Measurements from ENCODE around the gene RXRA. TPM values are rescaled to one million over a fixed set of nuclear protein-coding genes. Genes with fewer than 3 reads are reported as not detected.

Gene RXRA
- total and polyA plus RNA-seq, 2 donors (not counting 1 experiment from before 2014, with no cell fraction given) = 2.6 to 6.8 TPM

DNA sequence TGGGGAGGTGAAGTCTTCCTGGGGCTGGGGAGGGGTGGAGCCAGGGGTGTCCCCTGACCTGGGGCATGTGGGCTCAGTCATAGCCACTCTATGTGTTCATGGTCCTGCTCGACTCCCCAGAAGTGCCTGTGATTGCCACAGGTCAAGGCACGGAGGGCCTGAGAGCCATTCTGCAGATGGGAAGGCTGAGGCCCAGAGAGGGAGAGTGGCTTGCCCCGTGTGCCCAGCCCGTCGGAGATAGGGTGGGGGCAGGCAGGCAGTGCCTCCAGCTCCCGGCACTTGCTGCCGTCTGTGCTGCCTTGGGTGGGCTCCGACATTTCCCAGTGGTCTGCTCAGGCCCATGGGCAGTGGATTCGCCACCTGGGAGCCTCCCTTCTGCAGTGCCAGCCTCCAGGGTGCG is 74.0 kb downstream of the RXRA start:
- no peak overlapping the region for H2AFZ ChIP-seq (ENCODE audit: insufficient read depth, low read depth, low read length, poor library complexity, severe bottlenecking)
- H3K4me2 ChIP-seq (replicated peaks; ENCODE audit: low read depth, low read length, poor library complexity, severe bottlenecking) = no peak overlapping the region
- no peak overlapping the region for H3K27ac ChIP-seq (ENCODE audit: low read length in 2 of 2)
- H4K20me1 ChIP-seq (ENCODE audit: control insufficient read depth, insufficient read depth, low read length, poor library complexity, severe bottlenecking) = peaks cover 21% of the 10 kb centered on the region
- no peaks in the 10 kb centered on the region for H3K27me3 ChIP-seq (replicated peaks in 1 of 4; ENCODE audit: control extremely low read depth in 1 of 4, control insufficient read depth in 3 of 4, insufficient read depth in 4 of 4, low read length in 3 of 4)
- CTCF ChIA-PET = interaction anchor here (0.9 to 1.2 kb wide), 2 partner anchors 9 to 229 kb away, joined by 3 to 5 read pairs; no protein-coding TSS in a partner anchor
- H3K79me2 ChIP-seq (ENCODE audit: control insufficient read depth, insufficient read depth, low read length) = no peaks in the 10 kb centered on the region
- Mint-ChIP-seq H3K9me3 (ENCODE audit: insufficient read depth) (no peaks in the 10 kb centered on the region), H3K27me3 (no peaks in the 10 kb centered on the region), H3K27ac (no peak overlapping the region), H3K4me3 (no peak overlapping the region), H3K4me1 (peaks cover 39% of the 10 kb centered on the region)
- H3K36me3 ChIP-seq (replicated peaks in 1 of 2; ENCODE audit: control extremely low read depth in 1 of 2, control insufficient read depth in 1 of 2, extremely low read depth in 1 of 2, insufficient read depth in 2 of 2, low read length in 1 of 2) = no peaks in the 10 kb centered on the region
- DNase-seq = no peak
- WGBS (ENCODE audit: insufficient coverage) = 96% methylated on average over 10 of the region's 10 CpGs
- peaks cover 0 to 22% (median 9%) of the 10 kb centered on the region in 3 donors for H3K9me3 ChIP-seq (ENCODE audit: control extremely low read depth in 1 of 3, control insufficient read depth in 2 of 3, insufficient read depth in 1 of 3, low read length in 2 of 3)
- H3K4me1 ChIP-seq (ENCODE audit: control insufficient read depth in 2 of 2, insufficient read depth in 2 of 2, low read length in 2 of 2) = peaks cover 46 to 50% of the 10 kb centered on the region in 2 donors
- intact Hi-C loops (cut with micrococcal nuclease) = no loop called here
- POLR2A ChIA-PET = no interaction called here
- TF ChIP-seq EZH2 (IDR thresholded peaks at IDR 0.05; ENCODE audit: borderline replicate concordance, insufficient read depth, low read depth, low read length, poor library complexity, severe bottlenecking) = no peak
- TF ChIP-seq, protein P1, sequence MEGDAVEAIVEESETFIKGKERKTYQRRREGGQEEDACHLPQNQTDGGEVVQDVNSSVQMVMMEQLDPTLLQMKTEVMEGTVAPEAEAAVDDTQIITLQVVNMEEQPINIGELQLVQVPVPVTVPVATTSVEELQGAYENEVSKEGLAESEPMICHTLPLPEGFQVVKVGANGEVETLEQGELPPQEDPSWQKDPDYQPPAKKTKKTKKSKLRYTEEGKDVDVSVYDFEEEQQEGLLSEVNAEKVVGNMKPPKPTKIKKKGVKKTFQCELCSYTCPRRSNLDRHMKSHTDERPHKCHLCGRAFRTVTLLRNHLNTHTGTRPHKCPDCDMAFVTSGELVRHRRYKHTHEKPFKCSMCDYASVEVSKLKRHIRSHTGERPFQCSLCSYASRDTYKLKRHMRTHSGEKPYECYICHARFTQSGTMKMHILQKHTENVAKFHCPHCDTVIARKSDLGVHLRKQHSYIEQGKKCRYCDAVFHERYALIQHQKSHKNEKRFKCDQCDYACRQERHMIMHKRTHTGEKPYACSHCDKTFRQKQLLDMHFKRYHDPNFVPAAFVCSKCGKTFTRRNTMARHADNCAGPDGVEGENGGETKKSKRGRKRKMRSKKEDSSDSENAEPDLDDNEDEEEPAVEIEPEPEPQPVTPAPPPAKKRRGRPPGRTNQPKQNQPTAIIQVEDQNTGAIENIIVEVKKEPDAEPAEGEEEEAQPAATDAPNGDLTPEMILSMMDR (IDR thresholded peaks at IDR 0.05) = no peak
- no peak overlapping the region for H3K4me3 ChIP-seq (ENCODE audit: control extremely low read depth in 1 of 5, extremely low read depth in 1 of 5, insufficient read depth in 1 of 5, low read depth in 2 of 5, low read length in 4 of 5)
- H3K9ac ChIP-seq (ENCODE audit: low read length) = no peak overlapping the region
- no peak for ATAC-seq (ENCODE audit: low read depth)

DNA sequence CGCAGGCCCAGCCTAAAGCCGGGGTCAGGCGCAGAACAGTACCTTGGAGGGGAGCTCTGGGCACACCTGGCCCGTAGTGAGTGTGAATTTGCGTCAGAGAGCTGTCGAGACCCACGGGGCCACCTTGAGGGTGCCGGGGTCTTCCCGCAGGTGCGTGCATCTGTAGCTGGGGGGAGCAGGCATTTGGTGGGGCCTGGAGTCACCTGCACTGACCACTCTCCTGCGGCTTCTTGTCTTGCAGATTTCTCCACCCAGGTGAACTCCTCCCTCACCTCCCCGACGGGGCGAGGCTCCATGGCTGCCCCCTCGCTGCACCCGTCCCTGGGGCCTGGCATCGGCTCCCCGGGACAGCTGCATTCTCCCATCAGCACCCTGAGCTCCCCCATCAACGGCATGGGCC is 75.1 kb downstream of the RXRA start:
- Mint-ChIP-seq H3K4me3 (no peak overlapping the region), H3K27me3 (no peaks in the 10 kb centered on the region), H3K27ac (no peak overlapping the region), H3K9me3 (ENCODE audit: insufficient read depth) (no peaks in the 10 kb centered on the region), H3K4me1 (peaks cover 39% of the 10 kb centered on the region)
- no peak overlapping the region for H3K9ac ChIP-seq (ENCODE audit: low read length)
- DNase-seq (no peak), ATAC-seq (ENCODE audit: low read depth) (no peak)
- no peaks in the 10 kb centered on the region for H3K27me3 ChIP-seq (replicated peaks in 1 of 4; ENCODE audit: control extremely low read depth in 1 of 4, control insufficient read depth in 3 of 4, insufficient read depth in 4 of 4, low read length in 3 of 4)
- WGBS (ENCODE audit: insufficient coverage) = 97% methylated on average over 10 of the region's 19 CpGs
- no peak overlapping the region for H3K27ac ChIP-seq (ENCODE audit: low read length in 2 of 2)
- intact Hi-C loops (cut with micrococcal nuclease) = no loop called here
- no peaks in the 10 kb centered on the region for H3K79me2 ChIP-seq (ENCODE audit: control insufficient read depth, insufficient read depth, low read length)
- H3K9me3 ChIP-seq (ENCODE audit: control extremely low read depth in 1 of 3, control insufficient read depth in 2 of 3, insufficient read depth in 1 of 3, low read length in 2 of 3) = peaks cover 0 to 16% (median 9%) of the 10 kb centered on the region in 3 donors
- H2AFZ ChIP-seq (ENCODE audit: insufficient read depth, low read depth, low read length, poor library complexity, severe bottlenecking) = no peak overlapping the region
- H4K20me1 ChIP-seq (ENCODE audit: control insufficient read depth, insufficient read depth, low read length, poor library complexity, severe bottlenecking) = peaks cover 32% of the 10 kb centered on the region
- TF ChIP-seq EZH2 (IDR thresholded peaks at IDR 0.05; ENCODE audit: borderline replicate concordance, insufficient read depth, low read depth, low read length, poor library complexity, severe bottlenecking) = no peak
- TF ChIP-seq, protein P1 (IDR thresholded peaks at IDR 0.05) = no peak
- H3K4me2 ChIP-seq (replicated peaks; ENCODE audit: low read depth, low read length, poor library complexity, severe bottlenecking) = no peak overlapping the region
- POLR2A ChIA-PET = no interaction called here
- peaks cover 46 to 50% of the 10 kb centered on the region in 2 donors for H3K4me1 ChIP-seq (ENCODE audit: control insufficient read depth in 2 of 2, insufficient read depth in 2 of 2, low read length in 2 of 2)
- CTCF ChIA-PET = interaction anchor here (1.3 kb wide), 1 partner anchor 42 kb away, joined by 3 read pairs; no protein-coding TSS in a partner anchor
- H3K4me3 ChIP-seq (ENCODE audit: control extremely low read depth in 1 of 5, extremely low read depth in 1 of 5, insufficient read depth in 1 of 5, low read depth in 2 of 5, low read length in 4 of 5) = no peak overlapping the region
- no peaks in the 10 kb centered on the region for H3K36me3 ChIP-seq (replicated peaks in 1 of 2; ENCODE audit: control extremely low read depth in 1 of 2, control insufficient read depth in 1 of 2, extremely low read depth in 1 of 2, insufficient read depth in 2 of 2, low read length in 1 of 2)
